MM.1S (cell line): ENCODE results near the gene RPS4Y1.

Experiments
- DNase-seq: peaks from one replicate; pipeline ENCODE4 v3.0.0-alpha.2; 2015
- H2AFZ ChIP-seq: fragments of 300-600 bp; sonication (generic); 2 replicates; pipeline ENCODE4 v1.6.0; 2016; ENCODE audit warnings: antibody characterized with exemption, low read length
- H3F3A ChIP-seq: fragments of 300-600 bp; sonication (generic); 2 replicates; pipeline ENCODE4 v1.6.1; 2016; ENCODE audit warnings: mild to moderate bottlenecking, antibody characterized with exemption, low read length, moderate library complexity, mixed read lengths; ENCODE audit not compliant: insufficient read depth
- H3K27ac ChIP-seq: fragments of 300-600 bp; sonication (generic); 2 replicates; pipeline ENCODE4 v1.5.1; 2016; ENCODE audit warnings: mild to moderate bottlenecking, low read length
- H3K27me3 ChIP-seq: fragments of 300-600 bp; sonication (generic); replicated peaks from 2 replicates; pipeline ENCODE4 v1.6.0; 2016; ENCODE audit warnings: low read length; ENCODE audit not compliant: insufficient read depth
- H3K36me3 ChIP-seq: fragments of 300-600 bp; sonication (generic); replicated peaks from 2 replicates; pipeline ENCODE4 v1.6.1; 2016; ENCODE audit warnings: mild to moderate bottlenecking, low read length, mixed read lengths; ENCODE audit not compliant: insufficient read depth
- H3K4me1 ChIP-seq: fragments of 300-600 bp; sonication (generic); 2 replicates; pipeline ENCODE4 v1.6.1; 2016; ENCODE audit warnings: low read length, mixed read lengths
- H3K4me2 ChIP-seq: fragments of 300-600 bp; sonication (generic); 2 replicates; pipeline ENCODE4 v1.6.0; 2016; ENCODE audit warnings: low read depth, low read length
- H3K4me3 ChIP-seq: fragments of 300-600 bp; sonication (generic); 2 replicates; pipeline ENCODE4 v1.5.1; 2016; ENCODE audit warnings: low read length, mixed read lengths
- H3K79me2 ChIP-seq: fragments of 300-600 bp; sonication (generic); 2 replicates; pipeline ENCODE4 v1.6.1; 2016; ENCODE audit warnings: mixed run types, low read length, mixed read lengths
- H3K9ac ChIP-seq: fragments of 300-600 bp; sonication (generic); 2 replicates; pipeline ENCODE4 v1.6.1; 2016; ENCODE audit warnings: low read length, mixed read lengths
- H3K9me2 ChIP-seq: fragments of 300-600 bp; sonication (generic); replicated peaks from 2 replicates; pipeline ENCODE4 v1.6.1; 2016; ENCODE audit warnings: mild to moderate bottlenecking, low read length, mixed read lengths; ENCODE audit not compliant: insufficient read depth
- H3K9me3 ChIP-seq: fragments of 300-600 bp; sonication (generic); replicated peaks from 2 replicates; pipeline ENCODE4 v1.6.1; 2016; ENCODE audit warnings: mild to moderate bottlenecking, low read length, mixed read lengths; ENCODE audit not compliant: insufficient read depth
- H4K20me1 ChIP-seq: fragments of 300-600 bp; sonication (generic); 2 replicates; pipeline ENCODE4 v1.6.1; 2016; ENCODE audit warnings: mild to moderate bottlenecking, low read length, moderate library complexity, mixed read lengths; ENCODE audit not compliant: insufficient read depth
- EZH2 ChIP-seq: fragments of 300-600 bp; sonication (generic); optimal IDR thresholded peaks from 2 replicates; pipeline ENCODE3; 2017; ENCODE audit warnings: low read depth, mild to moderate bottlenecking, antibody characterized with exemption, low read length, mixed read lengths
- EZH2phosphoT487 ChIP-seq: fragments of 300-600 bp; sonication (generic); IDR thresholded peaks from 2 replicates; pipeline ENCODE4 v1.6.1; 2018; ENCODE audit warnings: antibody characterized with exemption, low read length
- TF ChIP-seq, protein P1 (sequence below): fragments of 300-600 bp; sonication (generic); IDR thresholded peaks from 2 replicates; pipeline ENCODE4 v1.5.1; 2016; ENCODE audit warnings: antibody characterized with exemption, low read length, mixed read lengths

The RPS4Y1 gene

DNA sequence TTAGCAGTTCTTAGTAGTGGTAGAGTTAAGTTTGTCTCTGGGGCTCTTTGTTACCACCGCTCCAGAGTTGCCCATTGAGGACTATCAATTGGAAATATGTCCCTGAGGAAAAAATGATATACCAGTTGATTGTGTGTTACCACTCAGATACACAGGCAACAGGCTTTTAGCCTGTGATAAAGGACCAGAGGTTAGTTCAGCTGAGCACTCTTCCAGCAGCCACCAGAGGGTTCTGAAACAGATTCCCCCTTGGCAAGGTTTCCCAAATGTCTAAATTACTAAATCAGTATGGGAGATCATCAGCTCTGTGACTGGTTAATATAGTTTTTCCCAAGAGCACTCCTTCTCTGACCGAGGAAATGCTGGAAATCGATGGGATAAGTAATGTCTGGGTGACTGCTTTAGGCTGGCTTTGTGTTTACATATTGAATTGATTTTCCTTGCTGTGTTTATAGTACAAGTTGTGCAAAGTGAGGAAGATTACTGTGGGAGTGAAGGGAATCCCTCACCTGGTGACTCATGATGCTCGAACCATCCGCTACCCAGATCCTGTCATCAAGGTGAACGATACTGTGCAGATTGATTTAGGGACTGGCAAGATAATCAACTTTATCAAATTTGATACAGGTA lies 12.9 kb downstream of the RPS4Y1 start:
- no peaks in the 10 kb centered on the region for H3K79me2 ChIP-seq
- no peaks in the 10 kb centered on the region for H4K20me1 ChIP-seq
- H3K4me3 ChIP-seq, result no peak overlapping the region
- H3K27me3 ChIP-seq, result no peaks in the 10 kb centered on the region
- no peak for TF ChIP-seq EZH2
- TF ChIP-seq, protein P1, sequence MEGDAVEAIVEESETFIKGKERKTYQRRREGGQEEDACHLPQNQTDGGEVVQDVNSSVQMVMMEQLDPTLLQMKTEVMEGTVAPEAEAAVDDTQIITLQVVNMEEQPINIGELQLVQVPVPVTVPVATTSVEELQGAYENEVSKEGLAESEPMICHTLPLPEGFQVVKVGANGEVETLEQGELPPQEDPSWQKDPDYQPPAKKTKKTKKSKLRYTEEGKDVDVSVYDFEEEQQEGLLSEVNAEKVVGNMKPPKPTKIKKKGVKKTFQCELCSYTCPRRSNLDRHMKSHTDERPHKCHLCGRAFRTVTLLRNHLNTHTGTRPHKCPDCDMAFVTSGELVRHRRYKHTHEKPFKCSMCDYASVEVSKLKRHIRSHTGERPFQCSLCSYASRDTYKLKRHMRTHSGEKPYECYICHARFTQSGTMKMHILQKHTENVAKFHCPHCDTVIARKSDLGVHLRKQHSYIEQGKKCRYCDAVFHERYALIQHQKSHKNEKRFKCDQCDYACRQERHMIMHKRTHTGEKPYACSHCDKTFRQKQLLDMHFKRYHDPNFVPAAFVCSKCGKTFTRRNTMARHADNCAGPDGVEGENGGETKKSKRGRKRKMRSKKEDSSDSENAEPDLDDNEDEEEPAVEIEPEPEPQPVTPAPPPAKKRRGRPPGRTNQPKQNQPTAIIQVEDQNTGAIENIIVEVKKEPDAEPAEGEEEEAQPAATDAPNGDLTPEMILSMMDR, result no peak
- no peak for TF ChIP-seq EZH2phosphoT487
- H3K4me1 ChIP-seq, result no peaks in the 10 kb centered on the region
- H3K9me3 ChIP-seq, result no peaks in the 10 kb centered on the region
- no peak for DNase-seq
- H3K9ac ChIP-seq, result no peak overlapping the region
- H3F3A ChIP-seq, result no peaks in the 10 kb centered on the region
- H3K4me2 ChIP-seq, result no peak overlapping the region
- no peaks in the 10 kb centered on the region for H3K36me3 ChIP-seq
- no peak overlapping the region for H3K27ac ChIP-seq
- no peak overlapping the region for H2AFZ ChIP-seq
- no peaks in the 10 kb centered on the region for H3K9me2 ChIP-seq

GRCh38 chrY:2857068-2857467 lies 15.7 kb downstream of the RPS4Y1 start:
- no peaks in the 10 kb centered on the region for H3F3A ChIP-seq
- no peak for DNase-seq
- no peaks in the 10 kb centered on the region for H3K36me3 ChIP-seq
- no peaks in the 10 kb centered on the region for H3K9me3 ChIP-seq
- H2AFZ ChIP-seq, result no peak overlapping the region
- H3K9ac ChIP-seq, result no peak overlapping the region
- TF ChIP-seq, protein P1, result no peak
- TF ChIP-seq EZH2 (no peak), EZH2phosphoT487 (no peak)
- H3K27me3 ChIP-seq, result no peaks in the 10 kb centered on the region
- no peak overlapping the region for H3K27ac ChIP-seq
- H3K4me3 ChIP-seq, result no peak overlapping the region
- H3K4me1 ChIP-seq, result no peaks in the 10 kb centered on the region
- no peaks in the 10 kb centered on the region for H3K9me2 ChIP-seq
- no peaks in the 10 kb centered on the region for H3K79me2 ChIP-seq
- H4K20me1 ChIP-seq, result no peaks in the 10 kb centered on the region
- H3K4me2 ChIP-seq, result no peak overlapping the region

DNA sequence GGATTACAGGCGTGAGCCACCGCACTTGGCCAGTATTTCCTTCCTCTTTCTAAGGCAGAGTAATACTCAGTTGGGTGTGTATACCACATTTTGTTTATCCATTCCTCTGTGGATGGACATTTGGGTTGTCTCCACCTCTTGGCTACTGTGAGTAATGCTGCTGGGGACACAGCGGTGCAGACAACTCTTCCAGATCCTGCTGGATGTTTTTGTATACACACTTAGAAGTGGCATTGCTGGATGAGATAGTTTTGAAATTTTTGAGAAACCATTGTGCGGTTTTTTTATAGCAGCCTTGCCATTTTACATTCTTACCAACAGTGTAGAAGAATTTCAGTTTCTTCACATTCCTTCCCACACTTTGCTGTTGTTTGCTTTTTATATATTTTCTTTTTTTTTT lies 16.3 kb downstream of the RPS4Y1 start:
- Histone ChIP-seq H4K20me1 (no peaks in the 10 kb centered on the region), H2AFZ (no peak overlapping the region), H3K9ac (no peak overlapping the region), H3K79me2 (no peaks in the 10 kb centered on the region), H3K4me3 (no peak overlapping the region), H3K9me2 (no peaks in the 10 kb centered on the region), H3K4me1 (no peaks in the 10 kb centered on the region), H3K4me2 (no peak overlapping the region), H3K9me3 (no peaks in the 10 kb centered on the region), H3K27ac (no peak overlapping the region), H3K27me3 (no peaks in the 10 kb centered on the region), H3F3A (no peaks in the 10 kb centered on the region), H3K36me3 (no peaks in the 10 kb centered on the region)
- DNase-seq, result no peak
- no peak for TF ChIP-seq EZH2phosphoT487
- TF ChIP-seq, protein P1, result no peak
- no peak for TF ChIP-seq EZH2
